Activated CD4-positive, alpha-beta T cell treated with anti-CD3 and anti-CD28 coated beads for 24 hours (primary cell): ENCODE data around the gene ATXN2L.
"Not testable (repeated sequence)": the region's sequence is repeated elsewhere in the genome, so short reads cannot be mapped to it uniquely, and the experiment has no call there.

Experiments used
- DNase-seq, 2 donors: peaks; one replicate each; pipeline ENCODE4 v3.0.0-alpha.2; 2020; ENCODE audit warnings: low read depth in 2 of 2

Gene ATXN2L

GRCh38 chr16:28872952-28873351, 50.2 kb downstream of the ATXN2L start:
- DNase-seq = no peak

GRCh38 chr16:28873543-28874201, 50.9 kb downstream of the ATXN2L start:
- DNase-seq = peak; percentile 35 to 51

- no peak for DNase-seq
Measured at GRCh38 chr16:28874406-28874805, 51.6 kb downstream of the ATXN2L start.

GRCh38 chr16:28875134-28876018, 52.6 kb downstream of the ATXN2L start:
- DNase-seq = no peak

GRCh38 chr16:28876019-28876659, 53.3 kb downstream of the ATXN2L start:
- no peak for DNase-seq

- no peak for DNase-seq
Measured at GRCh38 chr16:28876973-28877654, 54.3 kb downstream of the ATXN2L start.

GRCh38 chr16:28877655-28878000, 54.8 kb downstream of the ATXN2L start:
- DNase-seq = no peak

GRCh38 chr16:28878083-28878926, 55.5 kb downstream of the ATXN2L start, which contains the start of gene ATP2A1:
Gene ATP2A1, plus strand, starts transcription at chr16:28878488. Its CDS starts 184 bp downstream, at chr16:28878672.
- DNase-seq = no peak

- no peak for DNase-seq
Measured at GRCh38 chr16:28879261-28879840, 56.6 kb downstream of the ATXN2L start.

GRCh38 chr16:28879841-28880588, 57.2 kb downstream of the ATXN2L start:
- peak; percentile 89 to 92 for DNase-seq

- DNase-seq = no peak
Measured at GRCh38 chr16:28880589-28880915, 57.8 kb downstream of the ATXN2L start.

- no peak for DNase-seq
Measured at GRCh38 chr16:28880955-28881354, 58.2 kb downstream of the ATXN2L start.

- not testable (repeated sequence) for DNase-seq
Measured at GRCh38 chr16:28881565-28881964, 58.8 kb downstream of the ATXN2L start.

- no peak for DNase-seq
Measured at GRCh38 chr16:28882551-28883160, 59.9 kb downstream of the ATXN2L start.

GRCh38 chr16:28883221-28883996, 60.6 kb downstream of the ATXN2L start:
- DNase-seq = no peak

- DNase-seq = no peak
Measured at GRCh38 chr16:28884045-28884444, 61.2 kb downstream of the ATXN2L start.
